ENCODE results near the gene PLEKHS1. TPM values are rescaled to one million over a fixed set of nuclear protein-coding genes. Genes with fewer than 3 reads are reported as not detected.

The PLEKHS1 gene
- total RNA-seq, 2 donors from 2014 or later: 1.9 to 9.0 TPM

DNA sequence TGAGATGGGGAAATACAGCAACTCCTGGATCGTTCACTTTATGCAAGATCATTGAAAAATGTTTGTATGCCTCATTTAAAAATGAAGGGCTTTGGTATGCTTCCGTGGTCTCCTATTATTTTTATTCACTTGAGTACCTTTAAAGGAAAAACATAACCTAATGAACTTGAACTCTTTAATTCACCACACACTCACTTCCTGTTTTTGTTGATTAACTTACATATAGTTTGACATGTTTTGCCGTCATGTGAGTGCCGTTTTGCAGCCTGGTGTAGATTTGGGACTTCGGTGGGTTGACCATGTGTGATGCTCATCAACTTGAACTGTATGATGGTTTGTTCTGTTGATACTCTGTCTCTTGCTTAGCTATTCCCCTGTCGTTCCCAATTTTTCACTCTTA is 42.8 kb upstream of the PLEKHS1 start:
- TF ChIP-seq POLR2A (IDR thresholded peaks at IDR 0.05) (no peak), POLR2AphosphoS5 (IDR thresholded peaks at IDR 0.05) (no peak), CTCF (IDR thresholded peaks at IDR 0.05) (no peak)
- intact Hi-C loops (cut with DNase I): loop anchor here (5.0 to 10.0 kb wide), 2 partner anchors 89 to 186 kb away; no protein-coding TSS in a partner anchor
- no peaks in the 10 kb centered on the region for H3K36me3 ChIP-seq
- H3K4me1 ChIP-seq (replicated peaks): no peaks in the 10 kb centered on the region
- no peak for DNase-seq (ENCODE audit: low spot score)
- no peak overlapping the region for H3K4me3 ChIP-seq
- no peak overlapping the region for H3K27ac ChIP-seq
- H3K27me3 ChIP-seq (replicated peaks; ENCODE audit: insufficient read depth): no peaks in the 10 kb centered on the region
- WGBS: 89% methylated on average over 6 of the region's 6 CpGs
- H3K9me3 ChIP-seq: no peaks in the 10 kb centered on the region

- Histone ChIP-seq H3K27ac (no peak overlapping the region), H3K9me3 (no peaks in the 10 kb centered on the region), H3K4me3 (no peak overlapping the region), H3K4me1 (replicated peaks) (no peaks in the 10 kb centered on the region), H3K36me3 (no peaks in the 10 kb centered on the region), H3K27me3 (replicated peaks; ENCODE audit: insufficient read depth) (no peaks in the 10 kb centered on the region)
- DNase-seq (ENCODE audit: low spot score): no peak
- 65% methylated on average over 8 of the region's 8 CpGs for WGBS
- no peak for TF ChIP-seq POLR2A (IDR thresholded peaks at IDR 0.05)
- TF ChIP-seq POLR2AphosphoS5 (IDR thresholded peaks at IDR 0.05): no peak
- TF ChIP-seq CTCF (IDR thresholded peaks at IDR 0.05): no peak
- intact Hi-C loops (cut with DNase I): loop anchor here (5.0 to 10.0 kb wide), 2 partner anchors 88 to 185 kb away; no protein-coding TSS in a partner anchor
Observed at GRCh38 chr10:113709221-113709838, 42.2 kb upstream of the PLEKHS1 start.

- H3K27me3 ChIP-seq (replicated peaks; ENCODE audit: insufficient read depth): no peaks in the 10 kb centered on the region
- H3K4me3 ChIP-seq: no peak overlapping the region
- 44% methylated on average over 2 of the region's 2 CpGs for WGBS
- intact Hi-C loops (cut with DNase I): no loop called here
- no peaks in the 10 kb centered on the region for H3K9me3 ChIP-seq
- TF ChIP-seq POLR2A (IDR thresholded peaks at IDR 0.05) (no peak), POLR2AphosphoS5 (IDR thresholded peaks at IDR 0.05) (no peak), CTCF (IDR thresholded peaks at IDR 0.05) (no peak)
- no peak overlapping the region for H3K27ac ChIP-seq
- no peak for DNase-seq (ENCODE audit: low spot score)
- H3K4me1 ChIP-seq (replicated peaks): no peaks in the 10 kb centered on the region
- no peaks in the 10 kb centered on the region for H3K36me3 ChIP-seq
Observed at GRCh38 chr10:113711142-113711541, 40.3 kb upstream of the PLEKHS1 start.

DNA sequence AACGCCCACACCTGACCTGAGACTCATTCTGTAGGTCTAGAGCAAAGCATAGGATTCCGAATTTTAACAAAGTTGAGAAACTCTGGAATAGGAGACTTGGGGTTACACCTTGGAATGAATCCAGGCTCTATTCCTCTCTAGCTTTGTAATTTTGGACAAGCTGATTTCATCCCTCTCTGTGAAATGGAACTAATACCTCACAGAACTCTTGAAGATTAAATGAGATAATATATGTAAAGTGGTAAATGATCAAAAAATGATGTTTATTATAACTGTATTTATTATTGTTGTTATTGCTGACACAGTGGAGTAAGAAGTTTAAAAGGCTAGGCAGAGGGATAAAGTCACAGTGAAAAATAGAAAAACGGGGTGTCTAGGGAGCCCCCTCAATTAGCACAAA is 39.5 kb upstream of the PLEKHS1 start:
- TF ChIP-seq POLR2AphosphoS5 (IDR thresholded peaks at IDR 0.05): no peak
- no peak for TF ChIP-seq POLR2A (IDR thresholded peaks at IDR 0.05)
- TF ChIP-seq CTCF (IDR thresholded peaks at IDR 0.05): no peak
- WGBS: 91% methylated on average over 3 of the region's 3 CpGs
- DNase-seq (ENCODE audit: low spot score): no peak
- H3K4me1 ChIP-seq (replicated peaks): no peaks in the 10 kb centered on the region
- H3K4me3 ChIP-seq: no peak overlapping the region
- no peaks in the 10 kb centered on the region for H3K27me3 ChIP-seq (replicated peaks; ENCODE audit: insufficient read depth)
- H3K9me3 ChIP-seq: no peaks in the 10 kb centered on the region
- intact Hi-C loops (cut with DNase I): no loop called here
- no peaks in the 10 kb centered on the region for H3K36me3 ChIP-seq
- no peak overlapping the region for H3K27ac ChIP-seq

Data from prostate gland (tissue), 2 donors.